Middle frontal gyrus (tissue), 1 donor: Measurements from ENCODE around the gene LRRC53.

ENCODE experiments used
- DNase-seq: peaks from one replicate; pipeline ENCODE4 v3.0.0-alpha.2; 2015; ENCODE audit warnings: low spot score; ENCODE audit errors: extremely low spot score

LRRC53 gene

GRCh38 chr1:74432325-74432724 lies 80.1 kb downstream of the LRRC53 start:
- DNase-seq: no peak

DNA sequence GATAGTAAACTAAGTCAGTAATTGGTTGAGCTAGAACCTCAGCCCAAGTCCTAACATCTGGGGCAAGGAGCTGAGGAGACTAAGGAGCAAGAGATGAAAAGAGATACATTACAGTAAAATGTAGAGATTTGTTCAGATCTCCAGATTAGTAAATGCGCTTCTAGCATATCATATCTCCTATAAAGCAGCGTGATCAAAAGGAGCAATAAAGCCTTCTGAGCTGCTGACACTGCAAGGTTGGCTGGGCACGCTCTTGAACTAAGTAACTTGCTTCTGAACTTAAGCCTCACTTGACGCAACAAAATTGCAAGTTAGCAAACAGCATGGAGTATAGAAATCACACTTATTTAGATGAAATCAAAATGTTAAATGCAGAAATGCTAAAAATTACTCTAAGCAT lies 80.9 kb downstream of the LRRC53 start:
- DNase-seq: no peak

DNA sequence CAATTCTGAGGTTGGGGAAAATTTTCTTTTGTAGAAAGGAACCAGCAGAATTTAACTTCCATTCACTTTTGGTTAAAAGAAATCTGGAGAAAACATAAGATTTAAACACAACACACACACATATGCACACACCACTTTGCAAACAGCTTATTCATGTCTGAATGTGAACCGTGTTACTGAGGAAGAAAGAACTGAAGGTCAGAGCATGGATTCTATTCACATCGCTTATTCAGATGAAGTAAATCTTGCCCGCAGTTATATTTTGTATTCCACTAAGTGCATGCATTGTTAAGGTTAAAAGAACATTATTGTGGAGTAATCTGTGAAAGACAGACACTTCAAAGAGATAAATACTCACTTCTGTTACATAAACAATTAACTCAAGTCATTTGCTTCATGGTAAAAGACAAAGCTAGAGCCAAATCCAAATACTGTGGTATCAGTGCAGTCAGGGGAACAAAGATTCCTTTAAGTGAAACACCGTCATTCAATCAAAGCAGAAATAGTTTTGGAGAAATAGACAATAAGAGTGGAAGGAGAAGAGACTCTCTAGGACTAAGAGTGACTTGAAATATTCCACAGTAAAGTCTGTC lies 82.0 kb downstream of the LRRC53 start:
- DNase-seq: no peak

GRCh38 chr1:74429580-74429979 lies 82.8 kb downstream of the LRRC53 start:
- DNase-seq: no peak

DNA sequence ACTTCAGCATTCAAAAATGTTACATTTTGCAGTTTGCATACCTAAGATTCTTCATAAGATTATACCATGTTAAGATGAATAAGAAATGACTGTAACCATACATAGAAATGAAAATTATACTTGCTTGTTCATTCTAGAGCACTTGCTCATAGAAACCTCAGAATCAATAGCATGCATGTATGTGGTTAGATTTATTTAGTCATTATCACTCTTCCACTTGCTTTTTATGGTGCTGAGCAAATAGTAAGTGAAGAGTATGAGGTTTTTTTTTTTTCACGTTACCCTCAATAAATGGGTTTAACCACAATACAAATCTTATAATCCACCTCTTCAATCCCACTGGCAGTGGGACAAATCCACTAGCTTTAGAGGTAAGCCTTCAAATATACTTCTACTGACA lies 84.7 kb downstream of the LRRC53 start:
- no peak for DNase-seq

DNA sequence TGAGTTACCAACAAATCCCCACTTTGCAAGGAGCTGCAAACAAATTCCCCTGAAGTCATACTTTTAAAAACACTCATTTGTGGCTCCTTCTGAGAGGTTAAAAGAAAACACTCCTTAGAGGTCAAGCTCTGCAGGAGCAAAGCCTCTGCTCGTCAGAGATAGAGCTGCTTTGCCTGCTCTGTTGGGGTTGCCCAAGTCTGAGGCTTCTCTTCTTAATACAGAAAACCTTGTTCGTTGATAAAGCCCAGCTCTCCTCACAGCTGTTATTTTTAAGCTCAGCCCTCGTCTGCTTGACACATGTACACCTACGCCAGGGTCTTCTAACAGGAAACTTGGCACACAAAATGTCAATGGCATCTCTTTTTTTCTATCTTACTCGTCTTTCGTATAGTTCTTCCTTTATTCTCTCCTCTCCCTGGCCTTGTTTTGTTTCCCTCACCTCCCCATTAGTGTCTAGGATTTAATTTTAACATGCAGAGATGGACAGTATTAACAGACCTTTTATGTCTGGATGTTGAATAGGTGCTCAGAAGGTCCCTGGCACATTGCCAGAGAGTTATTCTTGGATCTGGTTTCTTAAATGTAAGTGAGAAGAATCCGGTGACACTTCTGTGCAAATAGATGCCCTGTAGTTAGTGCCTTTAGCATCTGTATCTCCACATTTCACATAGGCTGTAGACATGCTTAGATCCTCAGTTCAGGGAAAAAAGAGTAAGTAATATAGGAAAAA lies 86.0 kb downstream of the LRRC53 start:
- DNase-seq: no peak

DNA sequence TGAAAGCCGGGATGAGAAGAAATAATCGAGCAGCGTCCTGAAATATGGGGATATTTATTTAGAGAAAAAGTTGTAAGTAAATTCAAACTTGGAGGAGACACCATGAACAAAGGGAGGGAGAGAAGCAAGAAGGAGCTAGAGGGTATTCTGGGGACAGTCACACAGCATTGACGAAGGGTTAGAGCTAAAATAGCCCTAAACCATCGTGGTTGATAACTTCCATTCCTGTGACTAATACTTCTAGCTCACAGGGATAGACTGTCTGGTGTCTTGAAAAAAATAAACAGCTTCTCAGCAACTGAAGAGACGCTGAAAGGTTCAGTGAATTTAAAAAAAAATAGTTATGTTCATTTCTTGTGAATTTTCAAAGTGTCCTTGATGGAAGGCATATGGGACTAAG lies 86.7 kb downstream of the LRRC53 start:
- no peak for DNase-seq

DNA sequence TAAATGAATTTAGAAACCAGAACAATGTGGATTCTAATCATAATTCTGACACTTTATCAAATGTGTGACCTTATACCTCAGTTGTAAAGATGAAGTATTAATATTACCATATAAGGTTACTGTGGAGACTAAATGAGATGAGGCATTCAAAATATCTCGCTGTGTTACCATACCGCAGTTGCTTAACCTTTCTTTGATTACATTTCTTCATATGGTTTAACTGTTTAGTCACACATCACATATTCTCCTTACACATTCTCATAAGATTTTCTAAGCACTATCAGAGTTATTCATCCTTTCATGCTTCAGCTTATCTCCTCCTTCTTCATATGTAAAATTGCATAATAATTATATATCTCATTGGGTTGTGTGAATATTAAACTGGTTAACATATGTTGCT lies 88.9 kb downstream of the LRRC53 start:
- no peak for DNase-seq

DNA sequence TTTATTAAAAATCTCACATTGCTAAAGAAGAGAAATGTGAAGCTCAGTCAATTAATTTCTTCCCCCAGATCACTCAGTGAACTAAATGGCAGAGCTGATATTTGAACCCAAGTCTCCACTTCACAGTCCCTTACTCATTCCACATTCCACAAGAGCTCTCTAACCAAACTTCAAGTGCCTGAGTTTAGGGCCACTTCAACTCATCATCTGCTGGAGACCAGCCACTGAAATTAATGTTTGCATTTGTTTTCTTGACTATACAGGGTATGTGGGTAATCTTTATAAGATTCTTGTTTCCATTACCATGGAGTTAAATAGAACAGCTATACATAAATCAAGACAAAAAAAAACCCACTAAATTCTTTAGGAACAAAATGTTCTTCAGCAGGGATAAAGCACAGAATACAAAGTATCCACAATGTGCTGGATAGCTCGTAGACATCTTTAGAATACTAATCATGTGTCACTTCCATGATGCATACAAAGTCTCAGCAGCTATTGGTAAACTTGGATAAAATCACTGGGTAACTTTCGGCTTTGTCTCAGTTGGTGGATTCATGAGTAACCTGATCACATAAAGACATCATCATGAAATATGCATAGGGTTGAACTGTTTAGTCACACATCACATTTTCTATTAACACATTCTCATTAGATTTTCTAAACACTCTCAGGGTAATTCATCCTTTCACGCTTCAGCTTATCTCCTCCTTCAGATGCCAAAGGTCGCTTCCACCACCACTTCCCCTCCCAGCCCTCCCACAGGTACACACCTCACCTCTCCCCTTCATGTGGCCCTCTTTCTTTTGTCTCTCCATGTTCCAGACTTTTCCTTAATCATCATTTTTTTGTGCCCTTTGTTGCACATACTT lies 89.8 kb downstream of the LRRC53 start:
- no peak for DNase-seq

DNA sequence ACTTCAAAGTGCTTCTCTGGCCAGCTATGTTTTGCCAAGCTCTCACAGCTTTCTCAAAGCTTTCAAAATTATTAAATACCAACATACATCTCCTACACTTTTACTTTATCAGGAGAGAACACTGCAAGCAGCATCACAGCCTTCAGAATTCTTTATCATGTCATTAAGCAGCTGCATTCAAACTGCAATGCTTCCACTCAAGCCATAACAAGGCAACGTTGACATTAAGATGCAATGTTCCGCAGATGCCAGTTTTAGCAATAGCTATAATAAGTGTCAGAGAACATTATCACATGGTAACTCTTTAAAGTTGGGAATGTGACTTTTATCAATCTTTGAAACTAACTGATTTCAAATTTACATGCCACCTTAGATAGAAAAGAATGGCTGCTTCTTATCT lies 91.9 kb downstream of the LRRC53 start:
- DNase-seq: no peak
